ENCODE data around the gene PLD4.

PLD4 gene

GRCh38 chr14:104936361-104937155 is 11.9 kb downstream of the PLD4 start:
- H3K4me1 ChIP-seq (ENCODE audit: insufficient read depth, low read length, poor library complexity, severe bottlenecking): no peaks in the 10 kb centered on the region
- no peaks in the 10 kb centered on the region for H4K20me1 ChIP-seq (ENCODE audit: insufficient read depth, low read length, poor library complexity, severe bottlenecking)
- no peaks in the 10 kb centered on the region for H3K36me3 ChIP-seq (ENCODE audit: insufficient read depth, low read length)
- no peak for TF ChIP-seq EZH2phosphoT487 (IDR thresholded peaks at IDR 0.05; ENCODE audit: borderline replicate concordance)
- TF ChIP-seq CTCF (conservative IDR thresholded peaks at IDR 0.05; ENCODE audit: low read length): no peak
- H3K4me2 ChIP-seq (ENCODE audit: low read depth, low read length, poor library complexity, severe bottlenecking): no peak overlapping the region
- no peaks in the 10 kb centered on the region for H3K27me3 ChIP-seq (ENCODE audit: insufficient read depth, low read length, poor library complexity, severe bottlenecking)
- no peak overlapping the region for H3K4me3 ChIP-seq (ENCODE audit: low read length, poor library complexity, severe bottlenecking)
- H3K9me3 ChIP-seq (ENCODE audit: insufficient read depth, low read depth, low read length): no peaks in the 10 kb centered on the region
- H2AFZ ChIP-seq (ENCODE audit: low read length): no peak overlapping the region
- no peaks in the 10 kb centered on the region for H3K9me2 ChIP-seq (replicated peaks; ENCODE audit: low read depth, low read length)
- H3K9ac ChIP-seq (ENCODE audit: low read depth, low read length, poor library complexity, severe bottlenecking): no peak overlapping the region
- no peaks in the 10 kb centered on the region for H3F3A ChIP-seq (ENCODE audit: low read depth)
- H3K79me2 ChIP-seq (ENCODE audit: insufficient read depth, low read length): no peaks in the 10 kb centered on the region

GRCh38 chr14:104937161-104937560 is 12.5 kb downstream of the PLD4 start:
- Histone ChIP-seq H3K27me3 (ENCODE audit: insufficient read depth, low read length, poor library complexity, severe bottlenecking) (no peaks in the 10 kb centered on the region), H2AFZ (ENCODE audit: low read length) (no peak overlapping the region), H3K79me2 (ENCODE audit: insufficient read depth, low read length) (no peaks in the 10 kb centered on the region), H3K9ac (ENCODE audit: low read depth, low read length, poor library complexity, severe bottlenecking) (no peak overlapping the region), H3K9me3 (ENCODE audit: insufficient read depth, low read depth, low read length) (no peaks in the 10 kb centered on the region), H3K4me3 (ENCODE audit: low read length, poor library complexity, severe bottlenecking) (no peak overlapping the region), H3K36me3 (ENCODE audit: insufficient read depth, low read length) (no peaks in the 10 kb centered on the region), H3K4me2 (ENCODE audit: low read depth, low read length, poor library complexity, severe bottlenecking) (no peak overlapping the region), H3F3A (ENCODE audit: low read depth) (no peaks in the 10 kb centered on the region), H3K9me2 (replicated peaks; ENCODE audit: low read depth, low read length) (no peaks in the 10 kb centered on the region), H3K4me1 (ENCODE audit: insufficient read depth, low read length, poor library complexity, severe bottlenecking) (no peaks in the 10 kb centered on the region), H4K20me1 (ENCODE audit: insufficient read depth, low read length, poor library complexity, severe bottlenecking) (no peaks in the 10 kb centered on the region)
- TF ChIP-seq EZH2phosphoT487 (IDR thresholded peaks at IDR 0.05; ENCODE audit: borderline replicate concordance): no peak
- no peak for TF ChIP-seq CTCF (conservative IDR thresholded peaks at IDR 0.05; ENCODE audit: low read length)

- no peaks in the 10 kb centered on the region for H3F3A ChIP-seq (ENCODE audit: low read depth)
Observed at GRCh38 chr14:104937694-104938365, 13.2 kb downstream of the PLD4 start.

More at GRCh38 chr14:104937694-104938365, 13.2 kb downstream of the PLD4 start:
- Histone ChIP-seq H3K27me3 (ENCODE audit: insufficient read depth, low read length, poor library complexity, severe bottlenecking) (no peaks in the 10 kb centered on the region), H3K4me2 (ENCODE audit: low read depth, low read length, poor library complexity, severe bottlenecking) (no peak overlapping the region), H3K9me3 (ENCODE audit: insufficient read depth, low read depth, low read length) (no peaks in the 10 kb centered on the region), H3K79me2 (ENCODE audit: insufficient read depth, low read length) (no peaks in the 10 kb centered on the region), H2AFZ (ENCODE audit: low read length) (no peak overlapping the region), H3K9me2 (replicated peaks; ENCODE audit: low read depth, low read length) (no peaks in the 10 kb centered on the region), H3K9ac (ENCODE audit: low read depth, low read length, poor library complexity, severe bottlenecking) (no peak overlapping the region), H4K20me1 (ENCODE audit: insufficient read depth, low read length, poor library complexity, severe bottlenecking) (no peaks in the 10 kb centered on the region), H3K4me3 (ENCODE audit: low read length, poor library complexity, severe bottlenecking) (no peak overlapping the region), H3K36me3 (ENCODE audit: insufficient read depth, low read length) (no peaks in the 10 kb centered on the region), H3K4me1 (ENCODE audit: insufficient read depth, low read length, poor library complexity, severe bottlenecking) (no peaks in the 10 kb centered on the region)
- no peak for TF ChIP-seq CTCF (conservative IDR thresholded peaks at IDR 0.05; ENCODE audit: low read length)

Measured in Loucy (cell line).